Measurements from ENCODE around the gene HOXB6. TPM values are rescaled to one million over a fixed set of nuclear protein-coding genes. Genes with fewer than 3 reads are reported as not detected.

HOXB6 gene
- total RNA-seq, 1 experiment from 2014 or later = 64.8 TPM

DNA sequence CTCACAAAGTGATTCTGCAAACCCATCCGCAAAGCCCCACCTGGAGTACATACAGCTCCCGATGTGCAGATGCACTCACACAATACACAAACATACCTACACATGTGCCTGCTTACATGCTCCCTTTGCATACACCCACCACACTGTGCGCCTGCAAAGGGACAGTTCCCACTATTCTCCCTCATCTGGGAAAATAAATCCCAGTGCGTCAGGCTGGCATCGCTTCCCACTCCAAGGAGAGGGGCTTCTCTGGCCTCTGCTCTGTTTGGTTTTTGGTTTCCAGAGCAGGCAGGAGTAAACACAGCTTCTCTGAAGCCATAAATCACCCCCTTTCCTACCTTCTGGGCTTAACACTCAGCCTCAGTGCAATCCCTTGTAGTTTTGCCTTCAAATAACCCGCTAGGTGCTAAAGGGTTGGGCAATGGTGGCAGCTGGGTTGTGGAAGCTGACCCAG, 41.4 kb downstream of the HOXB6 start:
- POLR2A ChIA-PET = no interaction called here
- no TSS peak for BruUV-seq (replicated peaks)
- Histone ChIP-seq H2AFZ (ENCODE audit: low read depth, low read length, poor library complexity, severe bottlenecking) (no peak overlapping the region), H3K36me3 (ENCODE audit: control insufficient read depth in 1 of 2, insufficient read depth in 2 of 2, low read length in 2 of 2) (no peaks in the 10 kb centered on the region), H3K4me3 (replicated peaks in 1 of 2; ENCODE audit: low read depth in 1 of 2, low read length in 2 of 2) (no peak overlapping the region), H3K9me3 (ENCODE audit: control insufficient read depth in 1 of 2, insufficient read depth in 1 of 2, low read depth in 1 of 2, low read length in 2 of 2) (no peaks in the 10 kb centered on the region), H3K9me2 (ENCODE audit: insufficient read depth) (no peaks in the 10 kb centered on the region), H3K27ac (ENCODE audit: low read depth, low read length) (no peak overlapping the region), H3K9ac (ENCODE audit: low read length) (no peak overlapping the region), H4K20me1 (ENCODE audit: insufficient read depth) (no peaks in the 10 kb centered on the region), H3K27me3 (ENCODE audit: insufficient read depth, low read length) (no peaks in the 10 kb centered on the region), H3K79me2 (ENCODE audit: insufficient read depth, low read length) (peaks cover 21% of the 10 kb centered on the region; the same call in 1 of the 2 replicates), H3K4me1 (ENCODE audit: control insufficient read depth in 1 of 2, insufficient read depth in 2 of 2, low read length in 2 of 2) (no peaks in the 10 kb centered on the region), H3K4me2 (ENCODE audit: low read length) (no peak overlapping the region)
- intact Hi-C loops (cut with micrococcal nuclease) = no loop called here
- DNase-seq (ENCODE audit: low read depth, low spot score) (no peak), ATAC-seq (no peak)
- RAD21 ChIA-PET (ENCODE audit: low non-redundant PET in 1 of 2, low total read pairs in 2 of 2, uncharacterized antibody in 2 of 2, unreplicated experiment in 2 of 2) = no interaction called here
- TF ChIP-seq SRF (IDR thresholded peaks at IDR 0.05; ENCODE audit: low read depth) (no peak), SIN3A (IDR thresholded peaks at IDR 0.05; ENCODE audit: low read depth) (no peak), ZFX (IDR thresholded peaks at IDR 0.05) (no peak), ELF1 (IDR thresholded peaks at IDR 0.05; ENCODE audit: borderline replicate concordance, low read depth) (no peak), YY1 (IDR thresholded peaks at IDR 0.05; ENCODE audit: extremely low read depth, insufficient replicate concordance, low read depth, low read length) (no peak), CBX3 (IDR thresholded peaks at IDR 0.05; ENCODE audit: low read depth) (no peak), EGR1 (IDR thresholded peaks at IDR 0.05; ENCODE audit: low read depth) (no peak), TCF7L2 (IDR thresholded peaks at IDR 0.05; ENCODE audit: borderline replicate concordance, extremely low read depth, insufficient read depth, insufficient read length) (no peak), EZH2 (IDR thresholded peaks at IDR 0.05) (no peak), POLR2A (IDR thresholded peaks at IDR 0.05; ENCODE audit: borderline replicate concordance, extremely low read depth, insufficient read depth, insufficient read length) (no peak), SP1 (IDR thresholded peaks at IDR 0.05; ENCODE audit: low read depth) (no peak), CEBPB (IDR thresholded peaks at IDR 0.05; ENCODE audit: low read depth) (no peak)
- TF ChIP-seq, protein P1, sequence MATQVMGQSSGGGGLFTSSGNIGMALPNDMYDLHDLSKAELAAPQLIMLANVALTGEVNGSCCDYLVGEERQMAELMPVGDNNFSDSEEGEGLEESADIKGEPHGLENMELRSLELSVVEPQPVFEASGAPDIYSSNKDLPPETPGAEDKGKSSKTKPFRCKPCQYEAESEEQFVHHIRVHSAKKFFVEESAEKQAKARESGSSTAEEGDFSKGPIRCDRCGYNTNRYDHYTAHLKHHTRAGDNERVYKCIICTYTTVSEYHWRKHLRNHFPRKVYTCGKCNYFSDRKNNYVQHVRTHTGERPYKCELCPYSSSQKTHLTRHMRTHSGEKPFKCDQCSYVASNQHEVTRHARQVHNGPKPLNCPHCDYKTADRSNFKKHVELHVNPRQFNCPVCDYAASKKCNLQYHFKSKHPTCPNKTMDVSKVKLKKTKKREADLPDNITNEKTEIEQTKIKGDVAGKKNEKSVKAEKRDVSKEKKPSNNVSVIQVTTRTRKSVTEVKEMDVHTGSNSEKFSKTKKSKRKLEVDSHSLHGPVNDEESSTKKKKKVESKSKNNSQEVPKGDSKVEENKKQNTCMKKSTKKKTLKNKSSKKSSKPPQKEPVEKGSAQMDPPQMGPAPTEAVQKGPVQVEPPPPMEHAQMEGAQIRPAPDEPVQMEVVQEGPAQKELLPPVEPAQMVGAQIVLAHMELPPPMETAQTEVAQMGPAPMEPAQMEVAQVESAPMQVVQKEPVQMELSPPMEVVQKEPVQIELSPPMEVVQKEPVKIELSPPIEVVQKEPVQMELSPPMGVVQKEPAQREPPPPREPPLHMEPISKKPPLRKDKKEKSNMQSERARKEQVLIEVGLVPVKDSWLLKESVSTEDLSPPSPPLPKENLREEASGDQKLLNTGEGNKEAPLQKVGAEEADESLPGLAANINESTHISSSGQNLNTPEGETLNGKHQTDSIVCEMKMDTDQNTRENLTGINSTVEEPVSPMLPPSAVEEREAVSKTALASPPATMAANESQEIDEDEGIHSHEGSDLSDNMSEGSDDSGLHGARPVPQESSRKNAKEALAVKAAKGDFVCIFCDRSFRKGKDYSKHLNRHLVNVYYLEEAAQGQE (IDR thresholded peaks at IDR 0.05; ENCODE audit: low read depth) = no peak
- TF ChIP-seq, protein P2, sequence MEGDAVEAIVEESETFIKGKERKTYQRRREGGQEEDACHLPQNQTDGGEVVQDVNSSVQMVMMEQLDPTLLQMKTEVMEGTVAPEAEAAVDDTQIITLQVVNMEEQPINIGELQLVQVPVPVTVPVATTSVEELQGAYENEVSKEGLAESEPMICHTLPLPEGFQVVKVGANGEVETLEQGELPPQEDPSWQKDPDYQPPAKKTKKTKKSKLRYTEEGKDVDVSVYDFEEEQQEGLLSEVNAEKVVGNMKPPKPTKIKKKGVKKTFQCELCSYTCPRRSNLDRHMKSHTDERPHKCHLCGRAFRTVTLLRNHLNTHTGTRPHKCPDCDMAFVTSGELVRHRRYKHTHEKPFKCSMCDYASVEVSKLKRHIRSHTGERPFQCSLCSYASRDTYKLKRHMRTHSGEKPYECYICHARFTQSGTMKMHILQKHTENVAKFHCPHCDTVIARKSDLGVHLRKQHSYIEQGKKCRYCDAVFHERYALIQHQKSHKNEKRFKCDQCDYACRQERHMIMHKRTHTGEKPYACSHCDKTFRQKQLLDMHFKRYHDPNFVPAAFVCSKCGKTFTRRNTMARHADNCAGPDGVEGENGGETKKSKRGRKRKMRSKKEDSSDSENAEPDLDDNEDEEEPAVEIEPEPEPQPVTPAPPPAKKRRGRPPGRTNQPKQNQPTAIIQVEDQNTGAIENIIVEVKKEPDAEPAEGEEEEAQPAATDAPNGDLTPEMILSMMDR (IDR thresholded peaks at IDR 0.05 in 2 of 3, conservative IDR thresholded peaks at IDR 0.05 in 1 of 3; ENCODE audit: borderline replicate concordance in 1 of 3, insufficient read depth in 1 of 3, low read depth in 2 of 3, low read length in 2 of 3) = no peak
- CTCF ChIA-PET = no interaction called here
